CD14-positive monocyte (primary cell): ENCODE data around the gene MDFIC. TPM values are rescaled to one million over a fixed set of nuclear protein-coding genes. Genes with fewer than 3 reads are reported as not detected.

Source experiments
- DNase-seq, 3 donors: peaks; one replicate each; pipeline ENCODE4 v3.0.0-alpha.2; 2011 to 2022
- H2AFZ ChIP-seq: 2 replicates; pipeline ENCODE4 v1.6.0; 2012; ENCODE audit warnings: mild to moderate bottlenecking, low read depth, low read length, inconsistent platforms; ENCODE audit not compliant: insufficient read depth, poor library complexity, severe bottlenecking
- H3K27ac ChIP-seq, 2 donors: 1 replicate in 1 of 2; 2 replicates in 1 of 2; pipeline ENCODE4 v1.5.1; 2012 to 2013; ENCODE audit warnings: low read length in 2 of 2, control low read depth in 1 of 2, inconsistent platforms in 1 of 2, low read depth in 1 of 2, mild to moderate bottlenecking in 1 of 2
- H3K27me3 ChIP-seq, 2 donors: one replicate each; pipeline versions ENCODE4 v1.6.0 to v1.6.1; 2011 to 2013; ENCODE audit warnings: low read length in 2 of 2; ENCODE audit not compliant: control insufficient read depth in 2 of 2, insufficient read depth in 2 of 2
- H3K36me3 ChIP-seq, 2 donors: replicated peaks in 1 of 2; 1 replicate in 1 of 2; 2 replicates in 1 of 2; pipeline versions ENCODE4 v1.5.1 to v1.6.1; 2012 to 2013; ENCODE audit warnings: low read length in 2 of 2, control low read depth in 1 of 2, inconsistent platforms in 1 of 2, mild to moderate bottlenecking in 1 of 2; ENCODE audit not compliant: insufficient read depth in 2 of 2, control insufficient read depth in 1 of 2
- H3K4me1 ChIP-seq, 2 donors: 1 replicate in 1 of 2; 2 replicates in 1 of 2; pipeline versions ENCODE4 v1.5.1 to v1.6.1; 2012 to 2013; ENCODE audit warnings: low read length in 2 of 2, control low read depth in 1 of 2, inconsistent platforms in 1 of 2, mild to moderate bottlenecking in 1 of 2, moderate library complexity in 1 of 2; ENCODE audit not compliant: insufficient read depth in 2 of 2, control insufficient read depth in 1 of 2
- H3K4me2 ChIP-seq: replicated peaks from 2 replicates; pipeline ENCODE3; 2012; ENCODE audit warnings: low read length, moderate library complexity, mild to moderate bottlenecking; ENCODE audit not compliant: poor library complexity, severe bottlenecking; ENCODE audit errors: extremely low read depth
- H3K4me3 ChIP-seq, 3 experiments: fragments of 200-600 bp in 1 of 3; sonication (generic) in 1 of 3; replicated peaks in 1 of 3; 1 replicate in 2 of 3; 2 replicates in 1 of 3; pipeline ENCODE4 v1.5.1; 2011 to 2013; ENCODE audit warnings: low read length in 3 of 3, mild to moderate bottlenecking in 3 of 3, control low read depth in 2 of 3, low read depth in 2 of 3, inconsistent platforms in 1 of 3, moderate library complexity in 1 of 3
- H3K79me2 ChIP-seq: 2 replicates; pipeline ENCODE4 v1.6.0; 2012; ENCODE audit warnings: mild to moderate bottlenecking, control low read depth, inconsistent platforms, low read length, moderate library complexity; ENCODE audit not compliant: insufficient read depth
- H3K9ac ChIP-seq: 2 replicates; pipeline ENCODE4 v1.6.0; 2017; ENCODE audit warnings: low read length, mild to moderate bottlenecking; ENCODE audit not compliant: insufficient read depth, poor library complexity, severe bottlenecking
- H3K9me3 ChIP-seq, 2 donors: replicated peaks in 1 of 2; 1 replicate in 1 of 2; 2 replicates in 1 of 2; pipeline versions ENCODE4 v1.5.1 to v1.6.1; 2012 to 2013; ENCODE audit warnings: low read length in 2 of 2, control low read depth in 1 of 2; ENCODE audit not compliant: control insufficient read depth in 1 of 2, insufficient read depth in 1 of 2
- H4K20me1 ChIP-seq: 2 replicates; pipeline ENCODE4 v1.6.0; 2012; ENCODE audit warnings: mild to moderate bottlenecking, low read length, control low read depth, moderate library complexity; ENCODE audit not compliant: insufficient read depth
- H3K27ac Mint-ChIP-seq, 7 donors: one replicate each; pipeline ENCODE4 v1.8.0; 2020; ENCODE audit warnings: mild to moderate bottlenecking in 7 of 7, mixed read lengths in 7 of 7, moderate library complexity in 6 of 7, inconsistent platforms in 2 of 7
- H3K27me3 Mint-ChIP-seq, 3 donors: one replicate each; pipeline ENCODE4 v1.8.0; 2021 to 2022; ENCODE audit warnings: low read depth in 3 of 3, mild to moderate bottlenecking in 3 of 3, mixed read lengths in 3 of 3, moderate library complexity in 3 of 3, inconsistent platforms in 1 of 3
- H3K36me3 Mint-ChIP-seq, 2 donors: one replicate each; pipeline ENCODE4 v1.8.0; 2020; ENCODE audit warnings: mixed read lengths in 2 of 2, inconsistent platforms in 1 of 2, mild to moderate bottlenecking in 1 of 2
- H3K4me1 Mint-ChIP-seq: one replicate; pipeline ENCODE4 v1.8.0; 2020; ENCODE audit warnings: mild to moderate bottlenecking, mixed read lengths
- H3K4me3 Mint-ChIP-seq, 2 donors: one replicate each; pipeline ENCODE4 v1.8.0; 2020; ENCODE audit warnings: mild to moderate bottlenecking in 2 of 2, mixed read lengths in 2 of 2, moderate library complexity in 1 of 2
- H3K9me3 Mint-ChIP-seq, 7 donors: one replicate each; pipeline ENCODE4 v1.8.0; 2020 to 2022; ENCODE audit warnings: mixed read lengths in 7 of 7, mild to moderate bottlenecking in 6 of 7, moderate library complexity in 6 of 7, inconsistent platforms in 2 of 7
- WGBS: methylation state at CpG from one replicate; pipeline ENCODE4 v1.1.5; 2013; ENCODE audit warnings: missing lambda C conversion rate; ENCODE audit not compliant: insufficient coverage; 5-methylcytosine and 5-hydroxymethylcytosine counted together
- intact Hi-C, 2 donors: fragments of 100-400 bp; cut with micrococcal nuclease; formaldehyde crosslinking; loops; one replicate each; pipeline versions ENCODE4 v1.15.0 to v1.15.1; 2023
- polyA plus RNA-seq, 3 donors: library from polyadenylated mRNA; depleted of rRNA in 1 of 3; unstranded in 2 of 3; stranded (reverse) in 1 of 3; fragments of 300-500 nt in 2 of 3; fragments of >200 nt in 1 of 3; fragmentation: Illumina TruSeq in 2 of 3; gene quantifications; 1 replicate in 2 of 3; 2 replicates in 1 of 3; pipeline ENCODE4 v1.2.3, GENCODE V29; 2012 to 2021
- TF ChIP-seq, protein P1 (sequence below): fragments of 200-600 bp; IDR thresholded peaks from one replicate; pipeline ENCODE4 v1.8.0; 2022; ENCODE audit warnings: antibody characterized with exemption, mild to moderate bottlenecking

The MDFIC gene
- polyA plus RNA-seq, 3 donors, result 13.0 to 30.0 (median 19.9) TPM

- Histone ChIP-seq H4K20me1 (peaks cover 7% of the 10 kb centered on the region), H2AFZ (no peak overlapping the region), H3K27ac (peak overlapping the region in 1 of 2 donors; percentile 88), H3K79me2 (peaks cover 98% of the 10 kb centered on the region), H3K4me2 (peak overlapping the region; percentile 42), H3K4me1 (peaks cover 52 to 71% of the 10 kb centered on the region in 2 donors), H3K4me3 (peak overlapping the region in 1 of 3 experiments; percentile 37), H3K27me3 (no peaks in the 10 kb centered on the region), H3K9ac (no peak overlapping the region), H3K36me3 (no peaks in the 10 kb centered on the region), H3K9me3 (no peaks in the 10 kb centered on the region)
- H3K4me1 Mint-ChIP-seq, result peaks cover 17% of the 10 kb centered on the region
- peaks cover 3 to 4% of the 10 kb centered on the region in 2 donors for H3K36me3 Mint-ChIP-seq
- intact Hi-C loops, result no loop called here
- TF ChIP-seq, protein P1, sequence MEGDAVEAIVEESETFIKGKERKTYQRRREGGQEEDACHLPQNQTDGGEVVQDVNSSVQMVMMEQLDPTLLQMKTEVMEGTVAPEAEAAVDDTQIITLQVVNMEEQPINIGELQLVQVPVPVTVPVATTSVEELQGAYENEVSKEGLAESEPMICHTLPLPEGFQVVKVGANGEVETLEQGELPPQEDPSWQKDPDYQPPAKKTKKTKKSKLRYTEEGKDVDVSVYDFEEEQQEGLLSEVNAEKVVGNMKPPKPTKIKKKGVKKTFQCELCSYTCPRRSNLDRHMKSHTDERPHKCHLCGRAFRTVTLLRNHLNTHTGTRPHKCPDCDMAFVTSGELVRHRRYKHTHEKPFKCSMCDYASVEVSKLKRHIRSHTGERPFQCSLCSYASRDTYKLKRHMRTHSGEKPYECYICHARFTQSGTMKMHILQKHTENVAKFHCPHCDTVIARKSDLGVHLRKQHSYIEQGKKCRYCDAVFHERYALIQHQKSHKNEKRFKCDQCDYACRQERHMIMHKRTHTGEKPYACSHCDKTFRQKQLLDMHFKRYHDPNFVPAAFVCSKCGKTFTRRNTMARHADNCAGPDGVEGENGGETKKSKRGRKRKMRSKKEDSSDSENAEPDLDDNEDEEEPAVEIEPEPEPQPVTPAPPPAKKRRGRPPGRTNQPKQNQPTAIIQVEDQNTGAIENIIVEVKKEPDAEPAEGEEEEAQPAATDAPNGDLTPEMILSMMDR, result no peak
- peak in 2 of 3 donors; percentile 56 for DNase-seq
- H3K27ac Mint-ChIP-seq, result peak overlapping the region in 2 of 7 donors; percentile 46 to 96
- WGBS, result no CpG with 5 or more reads among the region's 1 CpG
- H3K9me3 Mint-ChIP-seq, result no peaks in the 10 kb centered on the region
- H3K4me3 Mint-ChIP-seq, result no peak overlapping the region
- H3K27me3 Mint-ChIP-seq, result peaks cover 0 to 2% (median 0%) of the 10 kb centered on the region in 3 donors
Observed at GRCh38 chr7:114934086-114934485, 12.2 kb downstream of the MDFIC start.

- Mint-ChIP-seq H3K9me3 (no peaks in the 10 kb centered on the region), H3K27ac (peak overlapping the region in 1 of 7 donors; percentile 46), H3K27me3 (peaks cover 0 to 2% (median 0%) of the 10 kb centered on the region in 3 donors), H3K4me1 (peaks cover 20% of the 10 kb centered on the region), H3K4me3 (no peak overlapping the region), H3K36me3 (peaks cover 3 to 4% of the 10 kb centered on the region in 2 donors)
- TF ChIP-seq, protein P1, result no peak
- H3K4me1 ChIP-seq, result peaks cover 52 to 64% of the 10 kb centered on the region in 2 donors
- H3K4me2 ChIP-seq, result no peak overlapping the region
- H3K79me2 ChIP-seq, result peaks cover 98% of the 10 kb centered on the region
- peak overlapping the region in 1 of 2 donors; percentile 88 for H3K27ac ChIP-seq
- H2AFZ ChIP-seq, result no peak overlapping the region
- no peak for DNase-seq
- peaks cover 7% of the 10 kb centered on the region for H4K20me1 ChIP-seq
- H3K4me3 ChIP-seq, result no peak overlapping the region
- no peaks in the 10 kb centered on the region for H3K9me3 ChIP-seq
- H3K36me3 ChIP-seq, result no peaks in the 10 kb centered on the region
- H3K9ac ChIP-seq, result no peak overlapping the region
- intact Hi-C loops, result no loop called here
- H3K27me3 ChIP-seq, result no peaks in the 10 kb centered on the region
Observed at GRCh38 chr7:114934713-114935112, 12.8 kb downstream of the MDFIC start.
